ENCODE measurements around the gene ARF6.

- no peak for TF ChIP-seq CTCF (IDR thresholded peaks at IDR 0.05 in 4 of 5, conservative IDR thresholded peaks at IDR 0.05 in 1 of 5)
- TF ChIP-seq POLR2A (IDR thresholded peaks at IDR 0.05), result no peak
Measured at GRCh38 chr14:49930720-49931119, 37.8 kb downstream of the ARF6 start.

All from gastrocnemius medialis (tissue), 4 donors.